Measurements from ENCODE around the gene BTBD19.
"Not testable (repeated sequence)": the region's sequence is repeated elsewhere in the genome, so short reads cannot be mapped to it uniquely, and the experiment has no call there.

Gene BTBD19, protein sequence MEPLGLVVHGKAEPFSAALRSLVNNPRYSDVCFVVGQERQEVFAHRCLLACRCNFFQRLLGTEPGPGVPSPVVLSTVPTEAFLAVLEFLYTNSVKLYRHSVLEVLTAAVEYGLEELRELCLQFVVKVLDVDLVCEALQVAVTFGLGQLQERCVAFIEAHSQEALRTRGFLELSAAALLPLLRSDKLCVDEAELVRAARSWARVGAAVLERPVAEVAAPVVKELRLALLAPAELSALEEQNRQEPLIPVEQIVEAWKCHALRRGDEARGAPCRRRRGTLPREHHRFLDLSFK

DNA sequence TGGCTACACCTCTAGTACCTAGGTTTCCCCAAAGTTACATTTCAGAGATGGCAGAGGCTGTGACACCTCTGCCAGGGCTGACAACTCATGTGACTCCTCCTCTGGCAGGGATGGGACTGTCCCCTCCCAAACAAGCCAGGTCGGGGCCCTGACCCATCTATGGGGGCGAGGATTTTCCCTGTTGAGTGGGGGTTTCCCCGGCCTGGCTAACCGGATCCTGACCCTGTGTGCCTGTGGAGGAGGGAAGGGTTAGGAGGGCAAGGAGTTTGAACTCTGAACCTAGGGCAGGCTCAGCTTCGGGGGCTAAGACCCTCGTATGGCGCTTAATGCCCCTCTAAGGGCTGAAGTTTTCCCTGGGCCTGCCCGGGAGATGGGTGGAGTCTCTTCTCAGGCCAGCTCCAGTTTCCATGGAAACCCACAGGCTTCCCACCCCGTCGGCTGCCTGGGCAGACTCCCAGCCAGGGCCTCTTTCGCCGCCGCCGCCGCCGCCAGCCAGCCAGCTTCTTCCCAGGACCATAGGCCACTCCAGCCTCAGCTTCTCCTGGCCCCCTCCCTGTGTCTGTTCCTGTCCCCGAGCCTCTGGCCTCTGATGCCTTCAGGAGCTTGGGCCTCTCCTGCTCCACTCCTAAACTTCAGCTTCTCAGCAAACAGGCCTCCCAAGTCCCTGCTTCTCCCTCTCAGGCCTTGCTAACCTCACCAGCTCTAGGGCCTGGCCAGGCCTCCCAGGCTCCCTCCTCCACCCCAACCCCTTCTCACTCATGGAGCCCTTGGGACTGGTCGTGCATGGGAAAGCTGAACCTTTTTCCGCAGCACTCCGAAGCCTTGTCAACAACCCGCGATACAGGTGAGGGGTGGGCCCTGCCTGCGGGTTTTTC is at the start of gene BTBD19:
BTBD19 (plus strand) TSS at position 461 of the 875 bp plus-strand sequence; CDS start at position 759, 298 bp downstream.
- DNase-seq (ENCODE audit: low read depth in 2 of 2), result no peak

DNA sequence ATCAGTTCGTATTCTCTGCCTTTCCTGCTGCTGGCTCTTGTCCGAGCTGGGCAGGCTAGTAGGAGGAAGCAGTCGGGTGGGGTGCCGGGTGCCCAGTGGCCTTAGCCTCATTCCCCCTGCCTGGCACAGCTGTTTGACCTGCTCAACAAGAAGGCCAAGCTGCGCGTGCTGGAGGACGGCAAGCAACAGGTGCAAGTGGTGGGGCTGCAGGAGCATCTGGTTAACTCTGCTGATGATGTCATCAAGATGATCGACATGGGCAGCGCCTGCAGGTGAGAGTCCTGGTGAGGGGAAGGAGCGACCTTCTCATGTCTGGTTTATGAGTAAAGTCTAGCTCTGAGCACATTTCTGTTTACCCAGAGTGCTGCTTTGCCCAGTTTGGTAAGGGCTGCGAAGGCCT is 49.2 kb upstream of the BTBD19 start:
- DNase-seq (ENCODE audit: low read depth in 2 of 2), result no peak

DNA sequence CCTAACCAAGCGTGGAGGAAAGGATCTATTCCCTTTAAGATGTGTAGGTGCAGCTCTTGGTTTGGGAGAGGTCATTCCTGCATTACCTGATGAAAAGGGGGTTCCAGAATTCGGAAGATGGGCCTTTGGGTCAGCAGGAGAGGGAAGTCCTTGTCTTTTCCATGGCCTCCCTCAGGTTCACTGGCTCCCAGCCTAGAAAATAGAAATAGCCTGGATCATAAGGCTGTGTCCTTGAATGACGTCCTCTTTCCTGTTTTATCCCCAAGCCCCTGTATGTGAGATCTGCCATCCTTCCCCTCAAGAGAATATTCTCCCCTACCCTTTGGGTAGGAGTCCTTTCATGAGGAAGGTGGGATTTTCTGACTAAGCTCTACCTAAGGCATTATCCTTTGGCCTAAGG is 47.4 kb upstream of the BTBD19 start:
- no peak for DNase-seq (ENCODE audit: low read depth in 2 of 2)

DNA sequence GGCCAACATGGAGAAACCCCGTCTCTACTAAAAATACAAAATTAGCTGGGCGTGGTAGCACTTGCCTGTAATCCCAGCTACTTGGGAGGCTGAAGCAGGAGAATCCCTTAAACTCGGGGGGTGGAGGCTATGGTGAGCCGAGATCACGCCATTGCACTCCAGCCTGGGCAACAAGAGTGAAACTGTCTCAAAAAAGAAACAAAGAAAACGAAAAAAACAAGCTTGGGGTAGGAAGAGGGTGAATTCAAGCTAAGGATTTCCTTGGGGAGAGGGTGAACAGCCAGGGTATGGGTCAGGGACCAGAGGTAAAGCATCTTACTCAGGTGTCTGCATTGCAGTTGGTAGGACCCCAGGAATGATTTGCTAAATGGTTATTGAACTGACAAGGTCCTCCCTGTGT is 41.9 kb upstream of the BTBD19 start:
- DNase-seq (ENCODE audit: low read depth in 2 of 2), result not testable (repeated sequence)

DNA sequence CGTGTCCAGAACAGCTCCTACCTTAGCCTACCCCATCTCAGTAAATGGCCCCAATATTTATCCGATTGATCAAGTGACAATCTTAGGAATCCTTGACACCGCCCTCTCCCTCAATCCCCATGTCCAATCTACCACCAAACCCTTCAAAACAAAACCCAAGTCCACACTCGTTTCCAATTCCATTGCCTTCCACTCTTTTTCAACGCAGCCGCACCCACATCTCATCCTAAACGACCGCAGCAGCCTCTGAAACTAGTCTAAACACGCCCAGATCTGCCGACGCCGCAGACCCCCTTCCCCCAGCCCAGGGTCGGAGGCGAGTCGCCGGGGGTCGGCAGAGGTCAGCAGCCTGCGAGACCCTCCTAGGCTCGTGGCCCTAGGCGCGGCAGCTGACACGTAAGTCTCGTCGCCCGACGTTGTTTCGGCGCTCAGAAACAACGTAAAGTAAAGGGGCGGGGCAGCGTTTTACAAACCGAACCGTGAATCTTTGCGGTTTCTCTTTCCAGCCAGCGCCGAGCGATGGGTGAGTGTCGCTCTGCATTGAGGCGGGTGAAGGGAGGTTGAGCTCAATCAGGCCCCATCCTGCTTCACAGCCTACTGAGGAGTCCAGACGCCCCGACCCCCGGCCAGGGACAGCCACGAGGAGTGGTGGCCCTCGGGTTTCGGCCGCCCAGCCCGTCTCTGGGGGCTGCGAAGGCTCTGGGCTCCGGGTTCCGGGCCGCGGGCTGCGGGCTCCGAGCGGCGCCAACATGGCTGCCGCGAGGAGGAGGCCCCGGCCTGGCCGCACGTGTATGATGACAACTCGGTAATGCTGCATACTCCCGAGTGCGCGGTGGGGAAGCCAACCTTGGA is 33.0 kb upstream of the BTBD19 start, which contains the start of gene RPS8:
RPS8 (plus strand) TSS at position 463 of the 852 bp plus-strand sequence; CDS start at position 520, 57 bp downstream.
- DNase-seq (ENCODE audit: low read depth in 2 of 2), result peak; percentile 76 to 82

DNA sequence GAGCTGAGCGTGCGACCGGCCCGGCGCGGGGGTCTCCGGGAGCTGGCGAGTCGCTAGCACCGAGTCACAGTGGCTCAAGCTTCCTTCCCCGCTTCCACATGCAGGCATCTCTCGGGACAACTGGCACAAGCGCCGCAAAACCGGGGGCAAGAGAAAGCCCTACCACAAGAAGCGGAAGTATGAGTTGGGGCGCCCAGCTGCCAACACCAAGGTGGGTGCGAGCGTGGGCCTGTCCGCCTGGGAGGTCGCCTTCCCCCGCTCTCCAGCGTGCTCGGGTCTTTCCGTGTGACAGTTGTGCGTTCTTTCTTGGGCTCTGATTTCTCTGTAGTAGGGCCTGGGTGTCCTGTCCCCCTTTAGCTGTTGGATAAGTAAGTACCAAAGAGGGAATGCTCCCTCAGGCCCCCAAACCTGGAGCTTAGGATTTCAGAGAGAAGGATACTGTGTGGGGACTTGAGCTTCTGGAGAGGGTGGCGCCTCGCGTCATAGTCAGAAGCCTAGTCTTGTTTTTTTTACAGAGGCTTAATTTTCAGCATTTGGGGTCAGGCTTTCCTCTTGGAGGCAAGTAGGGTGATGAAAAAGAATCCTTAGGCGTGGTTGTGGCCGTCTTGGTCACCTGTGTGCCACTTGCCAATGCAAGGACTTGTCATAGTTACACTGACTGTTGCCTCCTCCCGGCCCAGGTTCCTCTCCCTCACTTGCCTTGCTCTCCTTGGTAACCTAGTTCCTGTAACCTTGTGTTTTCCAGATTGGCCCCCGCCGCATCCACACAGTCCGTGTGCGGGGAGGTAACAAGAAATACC is 32.2 kb upstream of the BTBD19 start:
- DNase-seq (ENCODE audit: low read depth in 2 of 2), result no peak

DNA sequence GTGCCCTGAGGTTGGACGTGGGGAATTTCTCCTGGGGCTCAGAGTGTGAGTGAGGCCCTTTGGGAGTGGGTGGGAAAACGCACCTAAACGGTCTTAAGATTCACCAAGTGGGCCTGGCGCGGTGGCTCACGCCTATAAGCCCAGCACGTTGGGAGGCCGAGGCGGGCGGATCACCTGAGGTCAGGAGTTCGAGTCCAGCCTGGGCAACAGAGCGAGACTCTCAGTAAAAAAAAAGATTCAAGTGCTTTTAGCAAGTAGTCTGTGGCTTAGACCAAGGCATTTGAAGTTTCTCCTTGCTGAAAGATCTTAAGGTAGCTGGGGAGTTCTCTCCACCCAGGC is 31.6 kb upstream of the BTBD19 start:
- no peak for DNase-seq (ENCODE audit: low read depth in 2 of 2)

DNA sequence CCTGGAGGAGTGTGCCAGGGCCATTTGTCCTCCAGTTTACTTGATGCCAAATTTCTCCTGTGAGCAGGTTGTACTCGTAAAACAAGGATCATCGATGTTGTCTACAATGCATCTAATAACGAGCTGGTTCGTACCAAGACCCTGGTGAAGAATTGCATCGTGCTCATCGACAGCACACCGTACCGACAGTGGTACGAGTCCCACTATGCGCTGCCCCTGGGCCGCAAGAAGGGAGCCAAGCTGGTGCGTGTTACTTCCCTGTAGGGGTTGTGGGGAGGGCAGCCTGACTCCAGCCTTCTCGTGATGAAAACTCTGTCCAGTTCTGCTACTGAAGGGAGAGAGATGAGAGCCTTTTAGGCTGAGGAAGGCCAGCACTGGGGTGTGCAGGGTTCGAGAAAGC is 30.8 kb upstream of the BTBD19 start:
- DNase-seq (ENCODE audit: low read depth in 2 of 2), result no peak

DNA sequence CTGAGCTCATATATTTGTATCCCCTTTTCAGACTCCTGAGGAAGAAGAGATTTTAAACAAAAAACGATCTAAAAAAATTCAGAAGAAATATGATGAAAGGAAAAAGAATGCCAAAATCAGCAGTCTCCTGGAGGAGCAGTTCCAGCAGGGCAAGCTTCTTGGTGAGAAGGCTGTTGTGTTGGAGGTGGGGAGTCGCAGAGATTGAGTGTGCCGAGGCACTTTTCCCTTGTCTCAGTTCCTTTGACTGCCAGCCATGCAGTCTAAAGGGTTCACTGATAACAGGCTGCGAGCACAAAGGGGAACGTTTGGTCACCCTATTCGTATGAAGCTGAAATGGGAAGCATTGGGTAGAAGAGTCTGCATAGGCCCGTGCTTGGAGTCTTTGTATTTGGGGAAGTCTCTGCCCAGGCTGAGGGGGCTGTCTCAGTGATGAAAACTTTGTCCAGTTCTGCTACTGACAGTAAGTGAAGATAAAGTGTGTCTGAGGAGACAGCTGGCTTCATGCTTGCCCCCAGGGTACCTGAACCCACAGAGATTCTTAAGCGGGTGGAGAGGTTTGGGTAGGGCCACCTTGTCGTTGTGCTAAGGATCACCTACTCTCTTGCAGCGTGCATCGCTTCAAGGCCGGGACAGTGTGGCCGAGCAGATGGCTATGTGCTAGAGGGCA is 30.2 kb upstream of the BTBD19 start:
- DNase-seq (ENCODE audit: low read depth in 2 of 2), result no peak

DNA sequence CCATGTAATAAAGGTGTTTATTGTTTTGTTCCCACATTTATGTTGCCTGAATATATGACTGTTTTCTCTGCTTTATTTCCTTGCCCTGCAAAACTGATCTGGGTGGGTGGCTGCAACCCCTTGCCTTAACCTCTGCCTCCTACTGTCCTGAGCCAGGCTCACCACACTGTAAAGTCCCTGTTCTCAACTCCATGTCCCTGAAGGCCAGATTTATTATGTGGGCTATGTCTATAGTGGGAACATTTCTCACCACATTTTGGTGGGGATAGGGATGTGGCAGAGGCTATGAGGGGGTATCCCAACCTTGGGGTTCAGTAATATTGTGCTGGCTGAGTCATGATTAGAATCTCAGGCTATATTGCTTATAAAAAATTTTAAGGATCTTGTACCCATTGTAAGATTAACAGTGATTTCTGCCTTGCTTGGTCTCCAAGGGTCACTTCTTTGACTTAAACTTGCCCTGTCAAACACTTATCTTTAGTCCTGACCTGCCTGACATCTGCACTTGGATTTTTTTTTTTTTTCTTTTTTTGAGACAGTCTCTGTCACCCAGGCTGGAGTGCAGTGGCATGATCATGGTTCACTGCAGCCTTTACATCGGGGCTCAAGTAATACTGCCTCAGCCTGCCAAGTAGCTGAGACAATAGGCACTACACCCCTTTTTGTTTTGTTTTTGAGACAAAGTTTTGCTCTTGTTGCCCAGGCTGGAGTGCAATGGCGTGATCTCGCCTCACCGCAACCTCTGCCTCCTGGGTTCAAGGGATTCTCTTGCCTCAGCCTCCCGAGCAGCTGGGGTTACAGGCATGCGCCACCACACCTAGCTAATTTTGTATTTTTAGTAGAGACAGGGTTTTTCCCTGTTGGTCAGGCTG is 29.4 kb upstream of the BTBD19 start:
- no peak for DNase-seq (ENCODE audit: low read depth in 2 of 2)

DNA sequence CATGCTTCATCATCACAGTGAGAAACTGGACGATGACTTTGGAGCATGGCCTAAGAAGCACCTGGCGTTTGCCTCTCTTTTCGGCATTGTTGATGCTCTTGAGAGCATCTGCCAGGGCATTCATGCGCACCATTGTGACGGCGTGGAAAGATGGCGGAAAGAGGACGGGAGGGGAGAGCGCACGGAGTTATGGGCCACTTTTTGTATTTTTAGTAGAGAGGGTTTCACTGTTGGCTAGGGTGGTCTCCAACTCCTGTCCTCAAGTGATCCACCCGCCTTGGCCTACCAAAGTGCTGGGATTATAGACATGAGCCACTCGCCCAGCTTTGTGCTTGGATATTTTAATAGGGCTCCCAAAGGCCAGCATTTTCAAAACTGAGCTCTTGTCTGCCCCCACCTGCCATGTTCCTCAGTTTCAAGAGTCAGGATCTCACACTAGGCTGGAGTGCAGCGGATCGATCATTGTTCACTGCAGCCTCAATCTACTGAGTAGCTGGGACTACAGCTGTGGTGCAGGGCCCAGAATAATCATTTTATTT is 27.7 kb upstream of the BTBD19 start:
- DNase-seq (ENCODE audit: low read depth in 2 of 2), result no peak

DNA sequence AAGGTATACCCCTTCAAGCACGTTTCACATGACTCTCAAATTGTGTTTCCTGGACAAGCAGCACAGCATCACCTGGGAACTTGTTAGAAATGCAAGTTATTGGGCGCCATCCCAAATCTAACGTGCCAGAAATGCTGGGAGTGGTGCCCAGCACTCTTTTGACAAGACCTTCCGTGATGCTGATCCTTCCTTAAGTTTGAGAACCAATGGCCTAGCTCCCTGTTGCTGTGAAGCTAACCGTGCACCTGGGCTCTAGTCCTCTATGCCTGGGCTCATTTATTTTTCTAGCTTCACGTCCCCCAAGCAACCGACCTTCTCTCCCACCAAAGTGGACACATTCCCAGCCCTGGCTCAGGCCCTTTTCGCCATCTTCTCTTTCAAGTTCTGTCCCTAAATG is 24.6 kb upstream of the BTBD19 start:
- DNase-seq (ENCODE audit: low read depth in 2 of 2), result no peak

DNA sequence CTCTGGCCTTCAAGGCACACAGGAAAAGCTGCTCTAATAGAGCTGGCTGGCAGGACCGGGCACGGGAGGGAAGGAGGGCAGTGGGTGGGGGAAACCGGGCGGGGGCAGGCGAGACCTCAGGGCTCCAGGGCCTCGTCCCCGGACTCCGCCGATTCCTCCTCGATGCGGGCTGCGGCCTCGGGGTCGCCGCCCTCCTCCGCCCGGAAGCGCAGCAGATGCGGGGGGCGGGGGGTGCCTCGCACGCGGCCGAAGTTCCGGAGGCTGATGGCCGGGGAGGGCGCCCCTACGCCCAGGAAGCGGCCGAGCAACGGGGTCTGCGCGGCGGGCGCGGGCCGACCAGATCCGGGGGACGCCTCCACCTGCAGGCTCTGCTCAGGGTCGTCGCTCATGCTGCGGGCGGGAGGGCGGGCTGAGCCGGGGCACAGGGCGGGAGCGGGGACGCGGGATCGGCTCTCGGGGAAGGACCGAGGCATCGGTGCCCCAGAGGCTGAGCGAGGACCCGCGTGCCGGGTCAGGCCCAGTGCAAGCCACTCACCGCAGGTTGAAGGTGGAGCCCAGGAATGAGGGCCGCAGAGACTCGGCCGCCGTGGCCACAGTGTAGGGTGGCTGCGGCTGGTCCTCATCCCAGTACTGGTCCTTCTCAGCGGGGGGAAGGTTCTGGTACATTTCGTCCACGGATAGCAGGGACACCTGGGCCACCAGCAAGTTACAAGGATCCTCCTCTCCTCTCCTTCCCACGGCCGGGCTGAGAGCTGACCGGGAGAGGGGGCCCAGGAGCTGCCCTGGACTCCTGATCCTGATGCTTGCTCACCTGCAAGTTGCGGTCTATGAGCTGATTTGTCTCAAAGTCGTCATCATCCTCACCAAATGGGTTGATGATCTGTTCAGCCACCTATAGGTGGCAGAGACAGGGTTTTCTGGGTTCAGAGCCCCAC is 24.0 kb upstream of the BTBD19 start:
- no peak for DNase-seq (ENCODE audit: low read depth in 2 of 2)

DNA sequence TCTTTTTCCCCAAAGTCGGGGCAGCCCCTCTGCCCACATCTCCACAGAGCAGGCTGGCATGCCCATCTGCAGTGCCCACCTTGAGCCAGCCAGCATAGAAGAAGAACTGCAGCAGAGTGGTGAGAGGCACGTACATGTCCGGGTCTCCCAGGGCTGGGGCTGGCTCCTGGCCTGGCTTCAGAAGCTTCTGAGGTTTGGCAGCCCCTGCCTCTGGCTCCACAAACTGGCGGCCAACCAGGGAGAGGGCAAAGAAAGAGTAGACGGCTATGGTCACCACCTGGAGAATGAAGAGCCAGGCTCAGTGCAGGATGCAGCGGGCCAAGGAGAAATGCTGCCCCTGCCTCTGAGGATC is 23.3 kb upstream of the BTBD19 start:
- DNase-seq (ENCODE audit: low read depth in 2 of 2), result no peak

DNA sequence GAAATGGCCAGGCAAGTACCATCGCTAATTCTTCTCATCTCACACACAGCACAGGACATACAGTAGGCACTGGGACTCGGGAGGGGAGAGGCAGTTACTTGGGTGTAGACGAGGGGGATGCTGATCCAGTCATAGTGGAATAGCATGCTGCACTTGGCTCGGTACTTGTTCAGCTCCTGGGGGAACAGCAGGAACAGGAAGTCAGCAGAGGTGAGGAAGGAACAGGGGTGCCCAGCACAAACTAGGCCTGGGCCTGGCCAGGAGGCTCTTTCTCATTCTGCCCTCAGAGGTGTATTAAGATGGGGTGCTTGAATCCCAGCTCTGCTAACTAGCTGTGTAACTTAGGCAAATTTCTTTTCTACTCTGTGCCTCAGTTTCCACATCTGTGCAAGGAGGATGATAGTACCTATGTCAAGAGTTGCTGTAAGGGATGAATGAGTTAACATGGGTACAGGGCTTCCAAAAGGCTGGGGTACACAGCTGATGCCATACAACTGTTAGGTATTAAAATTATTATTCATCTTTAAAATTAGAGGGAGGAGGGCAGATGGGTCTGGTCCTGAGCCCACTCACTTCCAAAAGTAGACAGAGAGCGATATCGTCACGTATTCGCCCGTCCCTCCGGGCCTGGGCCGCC is 22.7 kb upstream of the BTBD19 start:
- DNase-seq (ENCODE audit: low read depth in 2 of 2), result no peak

DNA sequence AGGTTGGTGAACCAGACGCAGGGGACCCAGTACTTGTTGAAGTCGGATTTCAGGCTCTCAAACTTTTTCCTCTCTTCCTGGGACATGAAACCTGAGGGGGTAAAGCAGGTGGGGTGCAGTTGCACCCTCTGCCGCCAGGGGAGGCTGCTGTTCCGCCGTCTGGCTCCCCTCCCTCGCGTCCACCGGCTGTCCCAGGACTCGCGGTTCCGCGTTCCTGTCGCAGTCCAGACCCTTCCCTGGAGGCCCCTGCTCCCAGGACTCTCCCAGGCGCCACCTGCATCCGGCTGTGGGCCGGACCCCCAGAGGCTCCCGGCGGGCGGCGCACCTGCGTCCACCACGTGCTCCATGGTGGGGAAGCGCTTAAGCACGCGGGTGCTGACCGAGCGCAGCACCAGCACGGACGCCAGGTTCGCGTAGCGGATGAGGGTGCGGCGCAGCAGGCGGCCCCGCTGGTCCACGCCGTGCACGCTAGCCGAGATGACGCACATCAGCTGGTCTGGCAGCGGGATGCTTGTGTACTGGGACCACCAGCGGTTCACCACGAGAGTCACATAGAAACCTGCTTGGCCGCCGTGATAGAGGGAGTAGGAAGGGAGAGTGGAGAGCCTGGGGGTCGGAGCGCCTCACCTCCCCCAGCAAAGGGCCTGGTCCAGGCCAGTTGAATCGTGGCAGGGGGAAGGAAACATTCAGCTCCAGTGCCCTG is 22.0 kb upstream of the BTBD19 start:
- DNase-seq (ENCODE audit: low read depth in 2 of 2), result peak; percentile 55 to 57

DNA sequence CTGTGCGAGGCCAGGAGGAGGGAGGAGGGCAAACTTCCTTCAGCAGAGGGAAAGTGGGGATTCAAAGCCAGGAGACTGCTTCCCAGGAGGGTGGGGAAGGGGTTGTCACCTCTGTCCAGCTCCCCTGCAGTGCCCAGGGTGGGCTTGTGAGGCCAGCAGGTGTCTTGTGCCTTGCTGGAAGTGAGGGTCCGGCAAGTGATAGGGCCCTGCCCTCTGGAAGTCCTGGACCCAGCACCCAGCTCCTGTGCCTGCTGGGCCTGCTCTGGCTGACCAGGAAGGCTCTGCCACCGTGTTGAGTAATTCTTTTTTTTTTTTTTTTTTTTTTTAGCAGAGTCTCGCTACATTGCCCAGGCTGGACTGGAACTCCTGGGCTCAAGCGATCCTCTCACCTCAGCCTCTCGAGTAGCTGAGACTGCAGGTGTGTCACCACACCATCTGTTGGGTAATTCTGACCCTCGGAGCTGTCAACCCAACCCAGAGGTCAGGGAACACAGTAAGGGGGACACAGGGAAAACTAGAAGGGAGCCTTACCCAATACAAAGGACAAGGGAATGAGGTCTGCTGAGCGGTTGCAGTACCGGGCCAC is 21.4 kb upstream of the BTBD19 start:
- DNase-seq (ENCODE audit: low read depth in 2 of 2), result no peak
